Tibial nerve (tissue), 4 donors: ENCODE measurements around the gene SMIM24.
A peak's percentile ranks its signal among the peaks of the same experiment; 100 is the strongest.

ENCODE experiments used
- EP300 ChIP-seq, 2 donors: sonication (generic); formaldehyde crosslinking; IDR thresholded peaks; one replicate each; pipeline ENCODE4 v1.6.1; 2017; ENCODE audit warnings: antibody characterized with exemption in 2 of 2, mild to moderate bottlenecking in 1 of 2
- POLR2A ChIP-seq, 2 donors: fragments of 450-650 bp; IDR thresholded peaks; one replicate each; pipeline ENCODE4 v1.6.1; 2017; ENCODE audit warnings: antibody characterized with exemption in 2 of 2, mild to moderate bottlenecking in 2 of 2, moderate library complexity in 2 of 2
- TF ChIP-seq, protein P1 (sequence below), 5 experiments: fragments of 200-600 bp in 3 of 5; fragments of 450-650 bp in 2 of 5; sonication (generic) in 3 of 5; IDR thresholded peaks; one replicate each; pipeline ENCODE4 v1.5.1; 2016 to 2019; ENCODE audit warnings: antibody characterized with exemption in 5 of 5, mild to moderate bottlenecking in 3 of 5, moderate library complexity in 2 of 5

DNA sequence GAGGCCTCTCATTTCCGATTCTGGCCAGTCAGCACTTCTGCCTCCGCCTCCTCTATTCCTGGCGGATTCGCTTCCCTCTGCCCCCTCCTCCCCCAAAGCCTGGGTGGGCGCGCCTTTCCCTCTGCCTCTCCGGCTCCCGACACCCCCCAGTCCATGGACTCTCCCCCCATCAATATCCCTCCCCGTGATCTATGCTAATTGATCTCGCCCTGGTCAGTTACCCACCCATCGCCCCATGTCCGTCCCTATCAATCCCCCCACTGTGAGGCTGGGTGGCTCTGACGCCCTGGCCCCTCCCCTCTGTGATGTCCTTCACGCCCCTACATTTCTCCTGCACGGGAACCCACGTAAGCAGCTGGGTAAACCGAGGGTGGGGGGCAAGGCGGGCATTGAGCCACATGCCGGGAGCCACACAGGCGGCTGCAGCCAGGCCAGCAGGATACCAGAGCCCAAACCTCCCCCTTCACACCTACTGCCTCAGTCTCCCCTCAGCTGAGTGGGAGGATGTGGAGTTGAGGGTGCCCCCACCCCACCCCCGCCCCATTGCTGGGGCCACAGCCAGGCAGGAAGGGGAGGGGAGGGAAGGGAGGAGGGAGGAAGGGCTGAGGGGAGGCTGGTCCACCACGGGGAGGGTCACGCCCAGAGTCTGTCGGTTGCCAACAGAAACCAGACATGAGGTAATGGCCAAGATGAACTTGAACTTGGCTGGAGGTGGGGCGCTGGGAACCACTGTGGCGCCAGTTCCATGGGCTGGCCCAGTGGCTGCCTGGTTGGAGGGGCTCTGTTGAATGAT, 21.0 kb downstream of the SMIM24 start:
- no peak for TF ChIP-seq POLR2A (IDR thresholded peaks at IDR 0.05)
- TF ChIP-seq, protein P1, sequence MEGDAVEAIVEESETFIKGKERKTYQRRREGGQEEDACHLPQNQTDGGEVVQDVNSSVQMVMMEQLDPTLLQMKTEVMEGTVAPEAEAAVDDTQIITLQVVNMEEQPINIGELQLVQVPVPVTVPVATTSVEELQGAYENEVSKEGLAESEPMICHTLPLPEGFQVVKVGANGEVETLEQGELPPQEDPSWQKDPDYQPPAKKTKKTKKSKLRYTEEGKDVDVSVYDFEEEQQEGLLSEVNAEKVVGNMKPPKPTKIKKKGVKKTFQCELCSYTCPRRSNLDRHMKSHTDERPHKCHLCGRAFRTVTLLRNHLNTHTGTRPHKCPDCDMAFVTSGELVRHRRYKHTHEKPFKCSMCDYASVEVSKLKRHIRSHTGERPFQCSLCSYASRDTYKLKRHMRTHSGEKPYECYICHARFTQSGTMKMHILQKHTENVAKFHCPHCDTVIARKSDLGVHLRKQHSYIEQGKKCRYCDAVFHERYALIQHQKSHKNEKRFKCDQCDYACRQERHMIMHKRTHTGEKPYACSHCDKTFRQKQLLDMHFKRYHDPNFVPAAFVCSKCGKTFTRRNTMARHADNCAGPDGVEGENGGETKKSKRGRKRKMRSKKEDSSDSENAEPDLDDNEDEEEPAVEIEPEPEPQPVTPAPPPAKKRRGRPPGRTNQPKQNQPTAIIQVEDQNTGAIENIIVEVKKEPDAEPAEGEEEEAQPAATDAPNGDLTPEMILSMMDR (IDR thresholded peaks at IDR 0.05) = no peak
- TF ChIP-seq EP300 (IDR thresholded peaks at IDR 0.05) = peak in 1 of 2 donors; percentile 71
